Natural killer cell (primary cell): ENCODE results near the gene HSPA2. TPM values are rescaled to one million over a fixed set of nuclear protein-coding genes. Genes with fewer than 3 reads are reported as not detected.

Experiments used
- ATAC-seq, 3 donors: fragments of 150-1000 bp in 2 of 3; fragments of 200-7000 bp in 1 of 3; cut with Tn5 transposase; 1 replicate in 1 of 3; 2 replicates in 2 of 3; pipeline ENCODE4 v1.10.0; 2021; ENCODE audit warnings: mild to moderate bottlenecking in 2 of 3, moderate library complexity in 2 of 3
- DNase-seq, 2 donors: peaks; one replicate each; pipeline versions ENCODE4 v3.0.0 to v3.0.0-alpha.2; 2013 to 2021; ENCODE audit warnings: mixed read lengths in 1 of 2
- H3K27ac ChIP-seq: one replicate; pipeline ENCODE4 v1.5.1; 2013; ENCODE audit warnings: mild to moderate bottlenecking, low read length
- H3K27me3 ChIP-seq: one replicate; pipeline ENCODE4 v1.6.1; 2013; ENCODE audit warnings: low read length; ENCODE audit not compliant: control insufficient read depth, insufficient read depth
- H3K36me3 ChIP-seq: one replicate; pipeline ENCODE4 v1.6.1; 2013; ENCODE audit warnings: low read length; ENCODE audit not compliant: control insufficient read depth, insufficient read depth
- H3K4me1 ChIP-seq: one replicate; pipeline ENCODE4 v1.6.1; 2013; ENCODE audit warnings: low read length; ENCODE audit not compliant: control insufficient read depth, insufficient read depth
- H3K4me3 ChIP-seq: one replicate; pipeline ENCODE4 v1.5.1; 2013; ENCODE audit warnings: low read length
- H3K9me3 ChIP-seq: one replicate; pipeline ENCODE4 v1.6.1; 2013; ENCODE audit warnings: low read length; ENCODE audit not compliant: control insufficient read depth, insufficient read depth
- H3K27ac Mint-ChIP-seq, 2 donors: one replicate each; pipeline ENCODE4 v1.8.0; 2022; ENCODE audit warnings: mild to moderate bottlenecking in 2 of 2, mixed read lengths in 2 of 2, moderate library complexity in 1 of 2
- H3K27me3 Mint-ChIP-seq, 2 donors: one replicate each; pipeline ENCODE4 v1.8.0; 2022; ENCODE audit warnings: low read depth in 2 of 2, mixed read lengths in 2 of 2
- H3K36me3 Mint-ChIP-seq: one replicate; pipeline ENCODE4 v1.8.0; 2022; ENCODE audit warnings: mixed read lengths
- H3K4me1 Mint-ChIP-seq, 2 donors: one replicate each; pipeline ENCODE4 v1.8.0; 2022; ENCODE audit warnings: mixed read lengths in 2 of 2
- H3K4me3 Mint-ChIP-seq: one replicate; pipeline ENCODE4 v1.8.0; 2022; ENCODE audit warnings: mild to moderate bottlenecking, moderate library complexity, mixed read lengths
- H3K9me3 Mint-ChIP-seq, 2 donors: one replicate each; pipeline ENCODE4 v1.8.0; 2022; ENCODE audit warnings: mixed read lengths in 2 of 2
- WGBS: methylation state at CpG from one replicate; pipeline ENCODE4 v1.1.7; 2013; ENCODE audit warnings: missing lambda C conversion rate; ENCODE audit not compliant: insufficient coverage; 5-methylcytosine and 5-hydroxymethylcytosine counted together
- intact Hi-C: fragments of 100-400 bp; cut with micrococcal nuclease; formaldehyde crosslinking; loops from one replicate; pipeline ENCODE4 v1.14.2; 2022
- total RNA-seq, 4 donors: library from RNA; stranded (reverse); fragments of 120-200 nt in 1 of 4; gene quantifications; one replicate each; pipeline versions ENCODE4 v1.2.3 to v1.2.4, GENCODE V29; 2013 to 2022
- TF ChIP-seq, protein P1 (sequence below): fragments of 200-600 bp; IDR thresholded peaks from one replicate; pipeline ENCODE4 v1.8.0; 2022; ENCODE audit warnings: antibody characterized with exemption

HSPA2 gene
- total RNA-seq, 3 donors from 2014 or later (not counting 1 experiment from before 2014, with no cell fraction given), result 1.1 to 1.5 (median 1.1) TPM

DNA sequence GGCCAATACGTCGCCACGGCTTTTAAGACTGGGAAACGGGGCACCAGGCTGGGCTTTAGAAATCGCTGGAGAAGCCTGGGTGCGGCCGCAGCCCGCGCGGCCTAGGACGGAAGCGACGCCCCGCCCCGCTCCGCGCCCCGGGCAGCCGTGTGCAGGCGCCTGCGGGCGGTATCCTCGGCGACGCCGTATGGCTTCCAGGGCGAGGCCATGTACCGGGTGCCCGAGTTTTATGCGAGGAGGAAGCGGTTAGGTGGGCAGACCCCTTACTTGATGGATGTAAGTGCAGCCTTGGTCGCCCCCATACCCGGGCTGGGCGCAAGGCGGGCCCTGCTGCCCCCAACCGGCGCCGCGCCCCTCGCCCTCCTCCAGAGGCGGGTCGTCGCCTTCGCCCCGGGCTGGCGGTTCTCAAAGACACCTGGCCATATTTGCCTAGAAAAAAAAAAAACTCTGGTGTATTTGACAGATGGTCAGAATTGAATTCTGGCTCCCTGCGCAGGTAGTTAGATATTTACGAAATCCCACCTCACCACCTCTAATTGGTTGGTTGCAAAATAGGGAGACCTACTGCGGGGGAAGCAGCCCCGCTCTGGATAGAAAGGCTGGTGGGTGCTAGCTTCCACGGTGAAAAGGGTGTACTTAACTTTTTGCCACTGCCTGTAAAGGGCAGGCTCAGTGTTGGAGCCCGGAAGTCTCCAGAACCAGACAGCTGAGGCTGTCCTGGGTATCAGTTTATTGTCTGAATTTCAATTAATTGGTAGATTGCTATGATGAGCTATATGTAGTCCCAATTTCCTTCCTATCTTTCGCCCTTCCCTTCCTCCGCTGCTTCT is 9.5 kb downstream of the HSPA2 start, which contains the start of gene PPP1R36:
Gene PPP1R36 (plus strand): TSS at position 171 of the 830 bp plus-strand sequence. CDS start 37 bp downstream, at position 208.
- TF ChIP-seq, protein P1, sequence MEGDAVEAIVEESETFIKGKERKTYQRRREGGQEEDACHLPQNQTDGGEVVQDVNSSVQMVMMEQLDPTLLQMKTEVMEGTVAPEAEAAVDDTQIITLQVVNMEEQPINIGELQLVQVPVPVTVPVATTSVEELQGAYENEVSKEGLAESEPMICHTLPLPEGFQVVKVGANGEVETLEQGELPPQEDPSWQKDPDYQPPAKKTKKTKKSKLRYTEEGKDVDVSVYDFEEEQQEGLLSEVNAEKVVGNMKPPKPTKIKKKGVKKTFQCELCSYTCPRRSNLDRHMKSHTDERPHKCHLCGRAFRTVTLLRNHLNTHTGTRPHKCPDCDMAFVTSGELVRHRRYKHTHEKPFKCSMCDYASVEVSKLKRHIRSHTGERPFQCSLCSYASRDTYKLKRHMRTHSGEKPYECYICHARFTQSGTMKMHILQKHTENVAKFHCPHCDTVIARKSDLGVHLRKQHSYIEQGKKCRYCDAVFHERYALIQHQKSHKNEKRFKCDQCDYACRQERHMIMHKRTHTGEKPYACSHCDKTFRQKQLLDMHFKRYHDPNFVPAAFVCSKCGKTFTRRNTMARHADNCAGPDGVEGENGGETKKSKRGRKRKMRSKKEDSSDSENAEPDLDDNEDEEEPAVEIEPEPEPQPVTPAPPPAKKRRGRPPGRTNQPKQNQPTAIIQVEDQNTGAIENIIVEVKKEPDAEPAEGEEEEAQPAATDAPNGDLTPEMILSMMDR, result no peak
- H3K4me1 ChIP-seq, result peaks cover 12% of the 10 kb centered on the region
- ATAC-seq (peak; percentile 89 to 97 (median 96)), DNase-seq (peak; percentile 35 to 71)
- peak within 1 kb of the TSS; percentile 2 for H3K4me3 ChIP-seq
- Mint-ChIP-seq H3K36me3 (no peaks in the 10 kb centered on the region), H3K27ac (peak within 1 kb of the TSS in 1 of 2 donors; percentile 56), H3K27me3 (peaks cover 0 to 14% of the 10 kb centered on the region in 2 donors), H3K4me3 (peak within 1 kb of the TSS; percentile 82), H3K9me3 (no peaks in the 10 kb centered on the region), H3K4me1 (peaks cover 16 to 17% of the 10 kb centered on the region in 2 donors)
- H3K36me3 ChIP-seq, result no peaks in the 10 kb centered on the region
- intact Hi-C loops, result no loop called here
- H3K9me3 ChIP-seq, result no peaks in the 10 kb centered on the region
- H3K27ac ChIP-seq, result no peak within 1 kb of the TSS
- 4% methylated on average over 52 of the region's 54 CpGs for WGBS
- peaks cover 2% of the 10 kb centered on the region for H3K27me3 ChIP-seq

DNA sequence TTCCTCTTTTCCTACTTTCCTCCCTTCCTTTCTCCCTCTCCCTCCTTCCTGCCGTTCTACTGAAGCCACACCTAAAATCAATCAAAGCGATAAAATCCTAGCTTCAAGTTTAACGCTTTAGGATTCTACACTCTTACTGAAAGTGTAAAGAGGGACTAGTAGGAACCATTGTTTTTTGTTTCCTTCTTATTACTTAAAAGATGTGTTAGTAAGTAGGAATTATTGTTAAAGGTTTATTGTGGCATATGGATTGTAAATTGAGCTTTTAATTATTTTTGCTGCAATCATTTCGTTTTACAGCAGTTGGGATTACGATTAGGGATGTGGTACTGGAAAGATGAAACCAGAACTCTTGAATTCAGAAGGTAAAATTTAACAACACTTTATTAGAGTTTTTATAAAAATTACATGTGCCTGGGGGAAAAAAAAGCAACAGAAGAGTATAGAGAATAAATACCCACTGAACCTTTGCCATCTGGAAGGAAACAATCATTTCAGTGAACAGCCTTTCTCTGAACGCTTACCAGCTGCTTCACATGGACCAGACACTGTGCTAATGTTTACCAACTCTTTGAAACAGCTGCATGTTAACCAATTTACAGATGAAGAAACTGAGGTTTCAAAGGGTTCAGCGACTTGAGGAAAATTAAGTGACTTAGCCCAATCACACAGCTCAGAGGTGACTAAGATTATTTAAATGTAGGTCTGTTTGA is 10.2 kb downstream of the HSPA2 start:
- Histone ChIP-seq H3K27me3 (peaks cover 2% of the 10 kb centered on the region), H3K9me3 (no peaks in the 10 kb centered on the region), H3K36me3 (no peaks in the 10 kb centered on the region), H3K4me3 (no peak overlapping the region), H3K27ac (no peak overlapping the region), H3K4me1 (peaks cover 12% of the 10 kb centered on the region)
- H3K4me3 Mint-ChIP-seq, result peak overlapping the region; percentile 82
- H3K9me3 Mint-ChIP-seq, result no peaks in the 10 kb centered on the region
- DNase-seq (no peak), ATAC-seq (no peak)
- H3K27ac Mint-ChIP-seq, result peak overlapping the region in 1 of 2 donors; percentile 56
- no peaks in the 10 kb centered on the region for H3K36me3 Mint-ChIP-seq
- WGBS, result 54% methylated on average over 4 of the region's 7 CpGs
- intact Hi-C loops, result no loop called here
- TF ChIP-seq, protein P1, result no peak
- H3K4me1 Mint-ChIP-seq, result peaks cover 16 to 17% of the 10 kb centered on the region in 2 donors
- peaks cover 0 to 17% of the 10 kb centered on the region in 2 donors for H3K27me3 Mint-ChIP-seq

DNA sequence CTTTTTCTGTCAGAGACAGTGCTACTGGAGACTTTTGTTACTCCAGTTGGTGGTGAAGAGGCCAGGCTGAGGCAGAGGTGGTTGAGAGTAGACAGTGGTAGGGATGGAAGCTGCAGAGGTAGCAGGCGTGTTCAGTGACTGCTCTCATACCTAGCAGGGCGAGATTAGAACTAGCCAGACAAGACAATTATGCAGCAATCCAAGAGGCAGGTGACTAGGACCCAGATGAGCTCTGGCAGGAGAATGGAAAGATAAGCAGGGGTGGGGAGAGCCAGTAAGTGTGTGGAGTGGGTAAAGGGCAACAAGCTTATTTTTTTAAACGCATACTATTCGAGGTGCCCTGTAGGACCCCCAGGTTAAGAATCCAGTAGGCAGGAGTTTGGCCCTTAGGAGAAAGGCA is 14.0 kb downstream of the HSPA2 start:
- intact Hi-C loops, result no loop called here
- no peaks in the 10 kb centered on the region for H3K9me3 ChIP-seq
- DNase-seq (no peak), ATAC-seq (no peak)
- no peaks in the 10 kb centered on the region for H3K36me3 ChIP-seq
- 85% methylated on average over 4 of the region's 4 CpGs for WGBS
- no peak overlapping the region for H3K4me3 Mint-ChIP-seq
- H3K4me1 ChIP-seq, result peaks cover 8% of the 10 kb centered on the region
- no peak overlapping the region for H3K27ac ChIP-seq
- no peaks in the 10 kb centered on the region for H3K9me3 Mint-ChIP-seq
- peaks cover 9% of the 10 kb centered on the region in 2 donors for H3K4me1 Mint-ChIP-seq
- H3K27ac Mint-ChIP-seq, result no peak overlapping the region
- H3K36me3 Mint-ChIP-seq, result no peaks in the 10 kb centered on the region
- H3K4me3 ChIP-seq, result no peak overlapping the region
- no peaks in the 10 kb centered on the region for H3K27me3 ChIP-seq
- H3K27me3 Mint-ChIP-seq, result peaks cover 0 to 14% of the 10 kb centered on the region in 2 donors
- TF ChIP-seq, protein P1, result no peak
